ENCODE data around the gene CETN2. TPM values are rescaled to one million over a fixed set of nuclear protein-coding genes. Genes with fewer than 3 reads are reported as not detected.

Gene CETN2
- total RNA-seq, 4 donors from 2014 or later = 21.6 to 43.7 (median 28.3) TPM

DNA sequence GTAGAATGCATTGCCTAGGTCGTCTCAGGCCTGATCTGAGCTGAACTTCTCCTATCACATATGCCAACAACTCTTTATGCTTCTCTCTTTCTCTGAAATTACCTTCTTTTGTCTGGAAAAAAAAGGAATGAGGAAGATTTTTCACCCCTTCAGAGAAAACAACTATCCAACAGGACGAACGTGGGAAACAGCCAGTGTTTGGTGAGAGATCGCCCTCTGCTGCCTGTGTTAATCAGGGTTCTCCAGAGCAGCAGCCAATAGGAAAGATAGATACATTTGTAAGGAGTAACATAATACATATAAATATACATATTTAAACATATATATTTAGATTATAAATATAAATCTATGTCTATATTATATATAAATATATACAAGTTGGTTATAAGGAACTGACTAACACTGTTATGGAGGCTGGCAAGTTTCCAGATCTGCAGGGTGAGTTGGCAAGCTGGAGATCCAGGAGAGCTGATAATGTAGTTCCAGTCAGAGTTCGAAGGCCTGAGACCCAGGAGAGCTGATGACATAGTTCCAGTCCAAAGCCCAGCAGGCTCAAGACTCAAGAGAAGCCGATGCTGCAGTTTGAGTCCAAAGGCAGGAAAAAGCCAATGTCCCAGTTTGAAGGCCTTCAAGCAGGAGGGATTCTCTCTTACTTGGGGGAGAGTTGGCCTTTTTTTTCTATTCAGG is 13.3 kb downstream of the CETN2 start:
- 24 to 29% methylated on average over 6 of the region's 6 CpGs for WGBS, 2 donors
- H3K36me3 ChIP-seq = no peaks in the 10 kb centered on the region
- no peak for TF ChIP-seq EP300 (IDR thresholded peaks at IDR 0.05)
- TF ChIP-seq CTCF (IDR thresholded peaks at IDR 0.05) = peak in 3 of 5 experiments; percentile 15 to 29 (median 26)
- no peak for TF ChIP-seq POLR2A (IDR thresholded peaks at IDR 0.05)
- H3K27ac ChIP-seq = no peak overlapping the region
- H3K27me3 ChIP-seq = no peaks in the 10 kb centered on the region
- H3K4me1 ChIP-seq = no peaks in the 10 kb centered on the region
- H3K4me3 ChIP-seq = no peak overlapping the region
- no peak for DNase-seq (ENCODE audit: low spot score in 2 of 2)
- no peaks in the 10 kb centered on the region for H3K9me3 ChIP-seq

GRCh38 chrX:152814048-152814447 is 16.5 kb downstream of the CETN2 start:
- no peak overlapping the region for H3K4me3 ChIP-seq
- 64 to 68% methylated on average over 5 of the region's 5 CpGs for WGBS, 2 donors
- H3K36me3 ChIP-seq = no peaks in the 10 kb centered on the region
- H3K4me1 ChIP-seq = no peaks in the 10 kb centered on the region
- TF ChIP-seq POLR2A (IDR thresholded peaks at IDR 0.05) (no peak), CTCF (IDR thresholded peaks at IDR 0.05) (no peak), EP300 (IDR thresholded peaks at IDR 0.05) (no peak)
- no peak for DNase-seq (ENCODE audit: low spot score in 2 of 2)
- H3K27me3 ChIP-seq = no peaks in the 10 kb centered on the region
- no peaks in the 10 kb centered on the region for H3K9me3 ChIP-seq
- H3K27ac ChIP-seq = no peak overlapping the region

- Histone ChIP-seq H3K27ac (no peak overlapping the region), H3K36me3 (no peaks in the 10 kb centered on the region), H3K9me3 (no peaks in the 10 kb centered on the region), H3K4me1 (no peaks in the 10 kb centered on the region), H3K27me3 (no peaks in the 10 kb centered on the region), H3K4me3 (no peak overlapping the region)
- TF ChIP-seq CTCF (IDR thresholded peaks at IDR 0.05) = no peak
- no peak for TF ChIP-seq POLR2A (IDR thresholded peaks at IDR 0.05)
- TF ChIP-seq EP300 (IDR thresholded peaks at IDR 0.05) = no peak
- no peak for DNase-seq (ENCODE audit: low spot score in 2 of 2)
- WGBS, 2 donors = 33 to 49% methylated on average over 5 of the region's 5 CpGs
Measured at GRCh38 chrX:152813206-152813605, 17.4 kb downstream of the CETN2 start.

DNA sequence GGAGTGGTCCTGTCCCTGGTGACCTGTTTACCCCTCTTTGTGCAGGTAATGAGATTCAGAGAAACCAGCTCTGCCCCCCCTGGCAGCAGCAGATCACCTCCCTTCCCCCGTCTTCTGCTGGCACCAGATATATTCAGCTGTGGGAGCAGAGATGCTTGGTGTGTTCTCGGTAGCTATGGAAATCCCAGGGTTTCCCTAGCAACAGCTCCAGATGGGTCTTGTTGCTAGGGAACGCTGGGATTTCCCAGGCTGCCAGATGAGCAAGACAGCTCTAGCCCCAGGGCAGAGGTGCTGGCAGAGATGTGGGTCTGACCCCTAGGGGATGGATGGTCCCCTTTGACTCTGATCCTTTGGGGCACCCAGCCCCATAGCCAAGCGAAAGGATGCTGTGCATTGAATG is 20.2 kb downstream of the CETN2 start:
- Histone ChIP-seq H3K9me3 (no peaks in the 10 kb centered on the region), H3K4me3 (no peak overlapping the region), H3K27ac (no peak overlapping the region), H3K4me1 (no peaks in the 10 kb centered on the region), H3K36me3 (no peaks in the 10 kb centered on the region), H3K27me3 (peaks cover 0 to 1% of the 10 kb centered on the region in 2 donors)
- no peak for DNase-seq (ENCODE audit: low spot score in 2 of 2)
- WGBS, 2 donors = 51% methylated on average over 4 of the region's 4 CpGs
- no peak for TF ChIP-seq POLR2A (IDR thresholded peaks at IDR 0.05)
- TF ChIP-seq EP300 (IDR thresholded peaks at IDR 0.05) = no peak
- TF ChIP-seq CTCF (IDR thresholded peaks at IDR 0.05) = no peak

GRCh38 chrX:152806035-152806434 is 24.5 kb downstream of the CETN2 start:
- H3K4me1 ChIP-seq = no peaks in the 10 kb centered on the region
- TF ChIP-seq CTCF (IDR thresholded peaks at IDR 0.05) = no peak
- no peak for TF ChIP-seq POLR2A (IDR thresholded peaks at IDR 0.05)
- TF ChIP-seq EP300 (IDR thresholded peaks at IDR 0.05) = no peak
- no peaks in the 10 kb centered on the region for H3K9me3 ChIP-seq
- no peak for DNase-seq (ENCODE audit: low spot score in 2 of 2)
- no peak overlapping the region for H3K4me3 ChIP-seq
- 69 to 77% methylated on average over 4 of the region's 4 CpGs for WGBS, 2 donors
- H3K27ac ChIP-seq = no peak overlapping the region
- no peaks in the 10 kb centered on the region for H3K36me3 ChIP-seq
- H3K27me3 ChIP-seq = peaks cover 0 to 10% of the 10 kb centered on the region in 2 donors
